Sigmoid colon (tissue), 7 donors: ENCODE data around the gene MOB1B. TPM values are rescaled to one million over a fixed set of nuclear protein-coding genes. Genes with fewer than 3 reads are reported as not detected.

Source experiments
- DNase-seq: peaks from one replicate; pipeline ENCODE4 v3.0.0-alpha.2; 2019
- H3K27ac ChIP-seq, 4 donors: fragments of 200-600 bp; sonication (generic); one replicate each; pipeline ENCODE4 v1.5.1; 2016 to 2019; ENCODE audit warnings: mild to moderate bottlenecking in 1 of 4
- H3K27me3 ChIP-seq, 3 donors: fragments of 200-600 bp; sonication (generic); one replicate each; pipeline ENCODE4 v1.5.1; 2019; ENCODE audit warnings: mild to moderate bottlenecking in 1 of 3
- H3K36me3 ChIP-seq, 4 donors: fragments of 200-600 bp; sonication (generic); one replicate each; pipeline ENCODE4 v1.5.1; 2016 to 2019
- H3K4me1 ChIP-seq, 4 donors: fragments of 200-600 bp; sonication (generic); one replicate each; pipeline ENCODE4 v1.5.1; 2017 to 2019
- H3K4me3 ChIP-seq, 4 donors: fragments of 200-600 bp; sonication (generic); one replicate each; pipeline ENCODE4 v1.5.1; 2017 to 2019; ENCODE audit warnings: mild to moderate bottlenecking in 2 of 4, moderate library complexity in 1 of 4
- H3K9me3 ChIP-seq, 4 donors: fragments of 200-600 bp in 3 of 4; sonication (generic) in 3 of 4; one replicate each; pipeline versions ENCODE4 v1.5.1 to v1.6.1; 2013 to 2019
- EP300 ChIP-seq, 4 donors: sonication (generic); formaldehyde crosslinking; IDR thresholded peaks; one replicate each; pipeline ENCODE4 v1.6.1; 2017; ENCODE audit warnings: antibody characterized with exemption in 4 of 4
- POLR2A ChIP-seq, 2 donors: fragments of 450-650 bp; IDR thresholded peaks; one replicate each; pipeline ENCODE4 v1.6.1; 2016; ENCODE audit warnings: antibody characterized with exemption in 2 of 2, mild to moderate bottlenecking in 2 of 2, moderate library complexity in 2 of 2
- POLR2AphosphoS5 ChIP-seq, 4 donors: sonication (generic); formaldehyde crosslinking; IDR thresholded peaks; one replicate each; pipeline ENCODE4 v1.6.1; 2017; ENCODE audit warnings: antibody characterized with exemption in 4 of 4
- WGBS, 2 donors: extraction: QIAGEN DNeasy Blood & Tissue Kit; methylation state at CpG; one replicate each; pipeline ENCODE4 v1.1.7; 2013; 5-methylcytosine and 5-hydroxymethylcytosine counted together
- intact Hi-C: fragments of 100-400 bp; cut with DNase I; formaldehyde crosslinking; loops from one replicate; pipeline ENCODE4 v1.15.1; 2023
- polyA plus RNA-seq, 3 donors: library from polyadenylated mRNA; stranded (reverse); fragments of 200-250 nt; gene quantifications; one replicate each; pipeline ENCODE4 v1.2.3, GENCODE V29; 2013
- total RNA-seq, 4 donors: library from RNA; depleted of rRNA; stranded (reverse); fragments of >200 nt; gene quantifications; one replicate each; pipeline ENCODE4 v1.1.0, GENCODE V29; 2016
- TF ChIP-seq, protein P1 (sequence below), 4 experiments: fragments of 450-650 bp in 3 of 4; fragments of 200-600 bp in 1 of 4; IDR thresholded peaks; one replicate each; pipeline ENCODE4 v1.5.1; 2016 to 2019; ENCODE audit warnings: antibody characterized with exemption in 4 of 4, mild to moderate bottlenecking in 3 of 4, moderate library complexity in 2 of 4
- donor health status: healthy with polysubstance abuse.
- donor health status: Bipolar disorder and iron deficiency.
- donor health status: healthy.

MOB1B gene
- total and polyA plus RNA-seq, 7 donors = 3.0 to 21.7 (median 15.7) TPM

DNA sequence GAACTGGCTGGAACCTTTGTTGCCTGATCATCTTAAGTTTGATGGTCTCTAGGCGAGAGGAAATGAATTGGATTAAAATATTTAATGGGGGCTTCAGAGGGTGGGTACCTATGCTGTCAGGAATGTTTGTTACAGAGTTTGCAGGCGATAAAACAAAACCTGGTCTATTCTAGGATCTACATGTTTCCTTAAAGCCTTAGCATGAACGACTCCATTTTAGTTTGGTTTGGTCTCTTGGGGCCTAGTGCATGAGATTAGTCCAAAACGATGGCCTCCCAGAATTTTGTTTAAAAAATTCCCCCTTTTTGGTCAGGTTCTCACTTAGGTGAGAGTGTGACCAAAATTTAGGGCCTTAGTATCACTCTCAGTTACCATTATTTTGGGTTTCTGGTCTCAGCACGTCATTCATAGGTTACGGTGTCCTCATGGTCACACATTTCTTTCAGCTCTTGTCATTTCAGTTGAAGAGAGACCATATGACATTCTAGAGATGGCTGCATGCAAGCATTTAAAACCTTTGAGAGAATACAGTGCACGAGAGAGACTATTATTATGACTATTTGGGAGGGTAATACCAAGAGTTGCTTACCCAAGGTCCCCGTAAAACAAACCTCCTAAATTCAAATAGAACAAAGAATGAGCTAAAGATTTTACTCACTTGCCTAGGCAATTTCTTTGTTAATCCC lies 13.8 kb downstream of the MOB1B start:
- intact Hi-C loops = no loop called here
- H3K4me1 ChIP-seq = peaks cover 0 to 30% (median 14%) of the 10 kb centered on the region in 4 donors
- TF ChIP-seq EP300 (IDR thresholded peaks at IDR 0.05) (no peak), POLR2AphosphoS5 (IDR thresholded peaks at IDR 0.05) (no peak), POLR2A (IDR thresholded peaks at IDR 0.05) (no peak)
- TF ChIP-seq, protein P1, sequence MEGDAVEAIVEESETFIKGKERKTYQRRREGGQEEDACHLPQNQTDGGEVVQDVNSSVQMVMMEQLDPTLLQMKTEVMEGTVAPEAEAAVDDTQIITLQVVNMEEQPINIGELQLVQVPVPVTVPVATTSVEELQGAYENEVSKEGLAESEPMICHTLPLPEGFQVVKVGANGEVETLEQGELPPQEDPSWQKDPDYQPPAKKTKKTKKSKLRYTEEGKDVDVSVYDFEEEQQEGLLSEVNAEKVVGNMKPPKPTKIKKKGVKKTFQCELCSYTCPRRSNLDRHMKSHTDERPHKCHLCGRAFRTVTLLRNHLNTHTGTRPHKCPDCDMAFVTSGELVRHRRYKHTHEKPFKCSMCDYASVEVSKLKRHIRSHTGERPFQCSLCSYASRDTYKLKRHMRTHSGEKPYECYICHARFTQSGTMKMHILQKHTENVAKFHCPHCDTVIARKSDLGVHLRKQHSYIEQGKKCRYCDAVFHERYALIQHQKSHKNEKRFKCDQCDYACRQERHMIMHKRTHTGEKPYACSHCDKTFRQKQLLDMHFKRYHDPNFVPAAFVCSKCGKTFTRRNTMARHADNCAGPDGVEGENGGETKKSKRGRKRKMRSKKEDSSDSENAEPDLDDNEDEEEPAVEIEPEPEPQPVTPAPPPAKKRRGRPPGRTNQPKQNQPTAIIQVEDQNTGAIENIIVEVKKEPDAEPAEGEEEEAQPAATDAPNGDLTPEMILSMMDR (IDR thresholded peaks at IDR 0.05) = no peak
- H3K9me3 ChIP-seq = no peaks in the 10 kb centered on the region
- H3K27me3 ChIP-seq = no peaks in the 10 kb centered on the region
- H3K36me3 ChIP-seq = no peaks in the 10 kb centered on the region
- 79 to 81% methylated on average over 8 of the region's 8 CpGs for WGBS, 2 donors
- H3K27ac ChIP-seq = no peak overlapping the region
- no peak overlapping the region for H3K4me3 ChIP-seq
- DNase-seq = no peak

GRCh38 chr4:70920592-70920991 lies 18.4 kb downstream of the MOB1B start:
- intact Hi-C loops = no loop called here
- DNase-seq = no peak
- no peak for TF ChIP-seq POLR2AphosphoS5 (IDR thresholded peaks at IDR 0.05)
- TF ChIP-seq, protein P1 (IDR thresholded peaks at IDR 0.05) = no peak
- no peak for TF ChIP-seq EP300 (IDR thresholded peaks at IDR 0.05)
- no peak for TF ChIP-seq POLR2A (IDR thresholded peaks at IDR 0.05)
- no peaks in the 10 kb centered on the region for H3K36me3 ChIP-seq
- no peaks in the 10 kb centered on the region for H3K27me3 ChIP-seq
- no peaks in the 10 kb centered on the region for H3K9me3 ChIP-seq
- no peak overlapping the region for H3K27ac ChIP-seq
- H3K4me3 ChIP-seq = no peak overlapping the region
- peaks cover 0 to 23% (median 9%) of the 10 kb centered on the region in 4 donors for H3K4me1 ChIP-seq

DNA sequence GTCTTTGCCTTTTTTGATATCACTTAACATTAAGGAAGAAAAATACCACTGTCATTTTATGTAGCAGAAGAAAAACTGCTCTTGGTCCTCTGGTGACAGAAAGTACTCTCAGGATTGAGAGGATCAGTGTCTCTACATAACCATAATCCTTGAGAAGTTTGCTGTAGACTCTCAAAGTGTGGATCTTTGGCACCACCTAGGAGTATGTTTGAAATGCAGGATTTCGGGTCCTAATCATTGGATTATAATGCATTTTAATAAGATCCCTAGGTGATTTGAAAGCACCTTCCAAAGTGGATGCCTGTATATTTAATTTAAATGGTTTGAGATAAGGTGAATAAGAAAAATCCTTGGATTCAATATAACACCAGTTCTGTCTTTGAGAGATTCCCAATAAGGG lies 23.2 kb downstream of the MOB1B start:
- intact Hi-C loops = no loop called here
- Histone ChIP-seq H3K9me3 (no peaks in the 10 kb centered on the region), H3K4me1 (peaks cover 0 to 32% (median 14%) of the 10 kb centered on the region in 4 donors), H3K4me3 (no peak overlapping the region), H3K27me3 (no peaks in the 10 kb centered on the region), H3K36me3 (no peaks in the 10 kb centered on the region), H3K27ac (no peak overlapping the region)
- TF ChIP-seq, protein P1 (IDR thresholded peaks at IDR 0.05) = no peak
- TF ChIP-seq EP300 (IDR thresholded peaks at IDR 0.05) (no peak), POLR2A (IDR thresholded peaks at IDR 0.05) (no peak), POLR2AphosphoS5 (IDR thresholded peaks at IDR 0.05) (no peak)
- no peak for DNase-seq
- 88 to 90% methylated on average over 1 of the region's 1 CpG for WGBS, 2 donors

DNA sequence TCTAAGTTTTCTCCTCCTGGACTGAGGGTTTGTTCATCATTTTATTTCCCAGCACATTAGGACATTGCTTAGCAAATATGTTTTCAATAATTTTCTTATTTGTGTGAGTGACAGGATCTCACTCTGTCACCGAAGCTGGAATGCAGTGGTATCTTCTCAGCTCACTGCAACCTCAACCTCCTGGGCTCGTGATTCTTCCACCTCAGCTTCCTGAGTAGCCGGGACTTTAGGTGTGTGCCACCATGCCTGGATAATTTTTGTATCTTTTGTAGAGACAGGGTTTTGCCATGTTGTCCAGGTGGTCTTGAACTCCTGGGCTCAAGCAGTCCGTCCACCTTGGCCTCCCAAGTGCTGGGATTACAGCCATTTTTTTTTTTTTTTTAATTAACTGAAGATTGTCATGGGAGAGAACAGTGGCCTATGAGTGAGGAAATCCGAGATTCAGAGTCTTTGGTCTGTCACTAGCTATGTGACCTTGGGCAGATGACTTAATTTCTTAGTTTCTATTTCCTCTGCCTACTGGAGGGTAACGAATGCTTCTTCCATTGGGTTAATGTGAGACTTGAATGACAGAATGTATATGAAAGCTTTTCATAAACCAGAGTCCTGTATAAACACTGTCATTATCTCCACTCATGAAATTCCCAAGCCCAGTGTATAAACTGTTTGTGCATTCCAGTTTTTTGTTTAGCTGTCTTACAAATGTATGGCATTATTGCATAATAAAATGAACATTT lies 23.9 kb downstream of the MOB1B start:
- Histone ChIP-seq H3K27me3 (no peaks in the 10 kb centered on the region), H3K4me1 (peaks cover 0 to 33% (median 14%) of the 10 kb centered on the region in 4 donors), H3K4me3 (no peak overlapping the region), H3K9me3 (no peaks in the 10 kb centered on the region), H3K36me3 (no peaks in the 10 kb centered on the region), H3K27ac (no peak overlapping the region)
- 56 to 76% methylated on average over 6 of the region's 6 CpGs for WGBS, 2 donors
- DNase-seq = no peak
- TF ChIP-seq, protein P1 (IDR thresholded peaks at IDR 0.05) = no peak
- TF ChIP-seq POLR2A (IDR thresholded peaks at IDR 0.05) (no peak), POLR2AphosphoS5 (IDR thresholded peaks at IDR 0.05) (no peak), EP300 (IDR thresholded peaks at IDR 0.05) (no peak)
- intact Hi-C loops = no loop called here
